HG02885 (cell line): ENCODE data around the gene DNAJB7.
"Not testable (repeated sequence)": the region's sequence is repeated elsewhere in the genome, so short reads cannot be mapped to it uniquely, and the experiment has no call there.

Experiments used
- ATAC-seq: cut with Tn5 transposase; IDR thresholded peaks from one replicate; pipeline ENCODE4 v1.9.1; 2021; ENCODE audit warnings: mild to moderate bottlenecking; ENCODE audit not compliant: unreplicated experiment, poor library complexity

Gene DNAJB7

GRCh38 chr22:40853333-40853732 is 8.6 kb downstream of the DNAJB7 start:
- ATAC-seq, result no peak

- not testable (repeated sequence) for ATAC-seq
Measured at GRCh38 chr22:40845816-40846215, 16.1 kb downstream of the DNAJB7 start.

DNA sequence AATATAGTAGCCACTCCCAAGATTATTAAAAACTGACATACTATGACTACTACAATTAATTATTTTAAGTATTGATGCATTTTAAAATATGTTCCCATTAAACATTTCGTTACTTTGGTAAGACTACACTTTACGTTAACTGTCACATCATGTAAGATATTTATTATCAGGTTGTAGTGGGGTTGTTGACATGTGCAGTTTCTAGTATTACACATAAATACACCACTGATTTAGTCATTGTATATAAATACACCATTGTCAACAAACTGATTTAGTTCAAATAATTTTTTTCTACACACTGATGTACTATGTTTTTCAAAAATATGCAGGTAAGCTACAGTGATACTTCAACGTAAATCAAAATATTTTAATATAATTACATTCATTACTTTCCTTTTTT is 17.0 kb downstream of the DNAJB7 start:
- ATAC-seq, result no peak

GRCh38 chr22:40838486-40838885 is 23.4 kb downstream of the DNAJB7 start:
- ATAC-seq, result no peak

- no peak for ATAC-seq
Measured at GRCh38 chr22:40834619-40835018, 27.3 kb downstream of the DNAJB7 start.

GRCh38 chr22:40829131-40829530 is 32.8 kb downstream of the DNAJB7 start:
- no peak for ATAC-seq

DNA sequence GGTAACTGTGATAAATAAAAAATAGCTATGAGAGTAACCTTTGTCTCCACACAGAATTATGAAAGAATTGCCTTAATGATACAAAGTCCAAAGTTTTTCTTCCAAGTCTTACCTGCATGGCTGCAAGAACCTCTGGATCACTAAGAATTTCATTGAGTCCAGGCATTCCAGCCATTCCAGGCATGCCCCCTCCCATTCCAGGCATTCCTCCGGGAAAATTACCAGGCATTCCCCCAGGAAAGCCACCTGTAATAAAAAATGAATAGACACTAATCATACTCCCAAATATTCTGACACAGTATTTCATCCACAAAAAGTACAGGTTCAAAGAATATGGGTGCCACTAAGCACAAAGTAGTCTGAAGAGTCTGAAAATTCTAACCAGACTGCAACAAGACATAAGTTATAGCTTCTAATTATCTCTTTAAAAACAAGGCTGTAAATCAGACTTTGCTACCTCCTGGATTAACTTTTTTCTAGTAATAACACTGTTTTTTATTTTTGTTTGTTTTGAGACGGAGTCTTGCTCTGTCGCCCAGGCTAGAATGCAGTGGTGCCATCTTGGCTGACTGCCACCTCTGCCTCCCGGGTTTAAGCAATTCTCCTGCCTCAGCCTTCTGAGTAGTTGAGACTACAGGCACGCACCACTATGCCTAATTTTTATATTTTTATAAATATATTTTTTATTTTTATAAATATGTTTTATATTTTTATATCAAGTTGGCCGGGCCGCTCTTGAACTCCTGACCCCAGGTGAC is 34.8 kb downstream of the DNAJB7 start:
- no peak for ATAC-seq

- not testable (repeated sequence) for ATAC-seq
Measured at GRCh38 chr22:40826292-40826691, 35.6 kb downstream of the DNAJB7 start.

DNA sequence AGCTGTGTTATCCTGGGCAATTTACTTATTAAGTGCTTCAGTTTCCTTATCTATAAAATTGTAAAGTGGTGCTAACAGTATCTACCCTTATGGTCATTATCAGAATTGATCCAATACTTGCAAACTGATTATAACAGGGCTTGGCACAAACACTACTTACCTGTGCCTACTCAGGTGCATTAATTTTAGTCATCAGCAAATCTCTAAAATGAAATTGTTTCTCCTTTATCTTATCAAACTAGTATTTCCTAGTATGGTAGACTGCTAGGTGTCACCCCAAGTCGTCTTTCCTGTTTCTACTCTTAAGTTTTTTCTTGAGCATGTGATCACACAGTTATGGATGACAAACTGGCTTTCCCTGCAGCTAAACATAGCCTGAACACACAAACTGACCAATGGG is 38.5 kb downstream of the DNAJB7 start:
- ATAC-seq, result no peak

DNA sequence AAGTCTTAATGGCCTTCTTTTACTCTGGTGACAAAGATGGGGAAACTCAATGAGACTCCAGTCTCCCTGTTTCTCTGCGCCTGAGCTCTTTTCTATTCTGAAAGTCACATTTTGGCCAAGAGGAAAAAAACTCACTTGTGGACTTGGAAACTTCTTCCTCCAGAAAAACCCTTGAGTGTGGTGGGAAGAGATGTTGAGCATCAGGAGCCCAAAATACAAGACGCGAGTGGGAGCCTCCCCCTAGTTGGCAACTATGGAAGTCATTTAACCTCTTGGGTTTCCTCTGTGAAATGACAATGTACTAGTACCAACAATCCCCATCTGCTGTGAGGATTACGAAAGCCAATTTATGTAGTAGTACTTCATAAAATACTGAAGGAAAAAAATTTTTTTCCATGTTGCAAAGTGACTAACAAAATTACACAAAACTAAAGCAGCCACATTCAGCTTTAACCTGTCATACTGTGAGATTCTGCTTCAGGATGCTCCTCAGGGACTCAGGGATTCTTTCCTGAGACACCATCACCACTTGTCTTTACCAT is 42.2 kb downstream of the DNAJB7 start:
- no peak for ATAC-seq

- ATAC-seq, result peak; percentile 79
Measured at GRCh38 chr22:40818747-40819598, 42.9 kb downstream of the DNAJB7 start, which contains the start of gene SLC25A17. SLC25A17 (minus strand) TSS chr22:40819346; CDS start chr22:40819248, 98 bp downstream.

DNA sequence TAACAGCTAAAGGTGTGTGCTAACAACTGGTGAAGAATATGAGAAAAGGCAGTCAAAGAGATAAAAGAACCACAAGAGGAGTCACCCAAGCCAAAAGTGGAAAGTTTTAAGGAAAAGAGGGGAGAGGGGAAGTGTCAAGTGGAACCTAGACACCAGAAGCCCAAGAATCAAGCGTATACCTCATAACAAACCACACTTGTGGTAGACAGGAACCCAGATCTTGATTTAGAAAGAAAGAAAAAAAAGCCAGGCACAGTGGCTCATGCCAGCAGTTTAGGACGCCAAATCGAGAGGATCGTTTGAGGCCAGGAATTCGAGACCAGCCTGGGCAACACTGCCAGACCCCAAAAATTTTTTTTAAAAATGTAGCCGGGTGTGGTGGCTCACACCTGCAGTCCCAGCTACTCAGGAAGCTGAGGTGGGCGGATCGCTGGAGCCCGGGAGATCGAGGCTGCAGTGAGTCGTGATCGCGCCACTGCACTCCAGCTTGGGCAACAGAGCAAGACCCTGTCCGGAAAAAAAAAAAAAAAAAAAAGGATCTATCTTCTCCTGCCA is 43.6 kb downstream of the DNAJB7 start:
- peak; percentile 11 for ATAC-seq

GRCh38 chr22:40817737-40818136 is 44.2 kb downstream of the DNAJB7 start:
- ATAC-seq, result no peak

GRCh38 chr22:40813912-40814315 is 48.0 kb downstream of the DNAJB7 start:
- no peak for ATAC-seq
